Glutamatergic neuron (in vitro differentiated cells): ENCODE data around the gene PEX13. TPM values are rescaled to one million over a fixed set of nuclear protein-coding genes. Genes with fewer than 3 reads are reported as not detected.

Experiments used
- DNase-seq: peaks from one replicate; pipeline ENCODE4 v3.0.0; 2022
- H3K27ac Mint-ChIP-seq: one replicate; pipeline ENCODE4 v1.8.0; 2020; ENCODE audit warnings: mild to moderate bottlenecking, mixed read lengths, inconsistent platforms; ENCODE audit not compliant: unreplicated experiment
- H3K27me3 Mint-ChIP-seq: one replicate; pipeline ENCODE4 v1.8.0; 2020; ENCODE audit warnings: mild to moderate bottlenecking, moderate library complexity, mixed read lengths, inconsistent platforms; ENCODE audit not compliant: unreplicated experiment
- H3K36me3 Mint-ChIP-seq: one replicate; pipeline ENCODE4 v1.8.0; 2020; ENCODE audit warnings: mild to moderate bottlenecking, mixed read lengths, inconsistent platforms; ENCODE audit not compliant: unreplicated experiment
- H3K4me1 Mint-ChIP-seq: one replicate; pipeline ENCODE4 v1.8.0; 2020; ENCODE audit warnings: mild to moderate bottlenecking, low read depth, mixed read lengths, inconsistent platforms; ENCODE audit not compliant: unreplicated experiment
- H3K4me3 Mint-ChIP-seq: one replicate; pipeline ENCODE4 v1.8.0; 2020; ENCODE audit warnings: mild to moderate bottlenecking, mixed read lengths, inconsistent platforms; ENCODE audit not compliant: unreplicated experiment
- H3K9me3 Mint-ChIP-seq: one replicate; pipeline ENCODE4 v1.8.0; 2020; ENCODE audit warnings: mild to moderate bottlenecking, moderate library complexity, mixed read lengths, inconsistent platforms; ENCODE audit not compliant: unreplicated experiment
- CTCF ChIP-seq: fragments of 200-600 bp; sonication (generic); IDR thresholded peaks from one replicate; pipeline ENCODE4 v1.5.0; 2021; ENCODE audit not compliant: partially characterized antibody, unreplicated experiment
- total RNA-seq: library from RNA; stranded (reverse); fragmentation: NEBNext Ultra II Directional; extraction: Animal tissue kit (Norgen Biotek cat#: 25700); gene quantifications from one replicate; pipeline ENCODE4 v1.2.1, GENCODE V29; 2021; ENCODE audit not compliant: unreplicated experiment

PEX13 gene
- total RNA-seq, 1 donor from 2014 or later: 22.5 TPM

GRCh38 chr2:61057562-61057961, 40.0 kb downstream of the PEX13 start:
- Mint-ChIP-seq H3K27me3 (no peaks in the 10 kb centered on the region), H3K9me3 (no peaks in the 10 kb centered on the region), H3K27ac (no peak overlapping the region), H3K36me3 (no peaks in the 10 kb centered on the region), H3K4me1 (no peaks in the 10 kb centered on the region), H3K4me3 (no peak overlapping the region)
- no peak for DNase-seq
- no peak for TF ChIP-seq CTCF

- H3K36me3 Mint-ChIP-seq: no peaks in the 10 kb centered on the region
- DNase-seq: no peak
- no peak for TF ChIP-seq CTCF
- H3K27me3 Mint-ChIP-seq: no peaks in the 10 kb centered on the region
- H3K9me3 Mint-ChIP-seq: no peaks in the 10 kb centered on the region
- H3K4me1 Mint-ChIP-seq: no peaks in the 10 kb centered on the region
- H3K4me3 Mint-ChIP-seq: no peak overlapping the region
- no peak overlapping the region for H3K27ac Mint-ChIP-seq
These were observed 41.9 kb downstream of the PEX13 start for GRCh38 chr2:61059382-61059781.

- TF ChIP-seq CTCF: no peak
- Mint-ChIP-seq H3K36me3 (no peaks in the 10 kb centered on the region), H3K4me3 (peak within 1 kb of the TSS; percentile 99)
These were observed 48.5 kb downstream of the PEX13 start, which contains the start of gene SANBR for GRCh38 chr2:61065714-61066709. SANBR (plus strand) TSS chr2:61065871; CDS start chr2:61070351, 4,480 bp downstream.

GRCh38 chr2:61074100-61074499, 56.6 kb downstream of the PEX13 start:
- Mint-ChIP-seq H3K9me3 (no peaks in the 10 kb centered on the region), H3K4me3 (no peak overlapping the region), H3K27ac (no peak overlapping the region), H3K4me1 (no peaks in the 10 kb centered on the region), H3K27me3 (no peaks in the 10 kb centered on the region), H3K36me3 (no peaks in the 10 kb centered on the region)
- no peak for DNase-seq
- TF ChIP-seq CTCF: no peak

More at GRCh38 chr2:61065714-61066709, 48.5 kb downstream of the PEX13 start, which contains the start of gene SANBR:
- peaks cover 11% of the 10 kb centered on the region for H3K4me1 Mint-ChIP-seq
- DNase-seq: peak; percentile 92
- H3K27ac Mint-ChIP-seq: peak within 1 kb of the TSS; percentile 100
- peaks cover 13% of the 10 kb centered on the region for H3K9me3 Mint-ChIP-seq
- peaks cover 5% of the 10 kb centered on the region for H3K27me3 Mint-ChIP-seq

- no peaks in the 10 kb centered on the region for H3K9me3 Mint-ChIP-seq
- no peak for TF ChIP-seq CTCF
- no peaks in the 10 kb centered on the region for H3K36me3 Mint-ChIP-seq
- no peaks in the 10 kb centered on the region for H3K27me3 Mint-ChIP-seq
- H3K4me3 Mint-ChIP-seq: no peak overlapping the region
- H3K27ac Mint-ChIP-seq: no peak overlapping the region
- no peak for DNase-seq
- no peaks in the 10 kb centered on the region for H3K4me1 Mint-ChIP-seq
These were observed 68.4 kb downstream of the PEX13 start for GRCh38 chr2:61085883-61086282.
